GM23338 (cell line): Measurements from ENCODE around the gene UNC13C. TPM values are rescaled to one million over a fixed set of nuclear protein-coding genes. Genes with fewer than 3 reads are reported as not detected.

Source experiments
- ATAC-seq: fragments of 200-7000 bp; cut with Tn5 transposase; 3 replicates; pipeline ENCODE4 v1.9.1; 2020
- DNase-seq: peaks from one replicate; pipeline ENCODE4 v3.0.0-alpha.2; 2015; ENCODE audit warnings: low spot score
- H2AFZ ChIP-seq: fragments of 200-600 bp; sonication (generic); 2 replicates; pipeline ENCODE4 v1.8.0; 2016; ENCODE audit warnings: antibody characterized with exemption, mild to moderate bottlenecking, moderate library complexity
- H3F3A ChIP-seq: fragments of 200-600 bp; sonication (generic); replicated peaks from 2 replicates; pipeline ENCODE4 v1.8.0; 2017; ENCODE audit warnings: antibody characterized with exemption, mixed run types, low read depth
- H3K27ac ChIP-seq: fragments of 200-600 bp; sonication (generic); 2 replicates; pipeline ENCODE4 v1.6.1; 2016; ENCODE audit warnings: low read depth
- H3K27me3 ChIP-seq: fragments of 200-600 bp; sonication (generic); 2 replicates; pipeline ENCODE4 v1.8.0; 2016; ENCODE audit warnings: mild to moderate bottlenecking, mixed run types, moderate library complexity; ENCODE audit not compliant: insufficient read depth
- H3K36me3 ChIP-seq: fragments of 200-600 bp; sonication (generic); 2 replicates; pipeline ENCODE4 v1.8.0; 2016; ENCODE audit warnings: mild to moderate bottlenecking; ENCODE audit not compliant: insufficient read depth
- H3K4me1 ChIP-seq: fragments of 200-600 bp; sonication (generic); 2 replicates; pipeline ENCODE4 v1.8.0; 2016; ENCODE audit warnings: mild to moderate bottlenecking, moderate library complexity; ENCODE audit not compliant: insufficient read depth
- H3K4me2 ChIP-seq: fragments of 200-600 bp; sonication (generic); 2 replicates; pipeline ENCODE4 v1.7.1; 2017; ENCODE audit warnings: mixed run types
- H3K4me3 ChIP-seq: fragments of 200-600 bp; sonication (generic); 2 replicates; pipeline ENCODE4 v1.6.1; 2016; ENCODE audit warnings: mixed run types
- H3K79me2 ChIP-seq: fragments of 200-600 bp; sonication (generic); replicated peaks from 2 replicates; pipeline ENCODE4 v1.8.0; 2017; ENCODE audit warnings: mild to moderate bottlenecking; ENCODE audit not compliant: insufficient read depth
- H3K9me2 ChIP-seq: fragments of 200-600 bp; sonication (generic); 2 replicates; pipeline ENCODE4 v1.8.0; 2017; ENCODE audit not compliant: insufficient read depth
- H4K20me1 ChIP-seq: fragments of 200-600 bp; sonication (generic); replicated peaks from 2 replicates; pipeline ENCODE4 v1.8.0; 2017; ENCODE audit warnings: mild to moderate bottlenecking; ENCODE audit not compliant: insufficient read depth
- H3K27ac Mint-ChIP-seq: 2 replicates; pipeline ENCODE4 v1.8.0; 2020; ENCODE audit warnings: inconsistent platforms, mild to moderate bottlenecking, moderate library complexity, mixed read lengths
- H3K27me3 Mint-ChIP-seq: 3 replicates; pipeline ENCODE4 v1.8.0; 2022; ENCODE audit warnings: low read depth, mild to moderate bottlenecking, moderate library complexity, mixed read lengths, inconsistent platforms; ENCODE audit not compliant: insufficient read depth, poor library complexity
- H3K36me3 Mint-ChIP-seq: 3 replicates; pipeline ENCODE4 v1.8.0; 2021; ENCODE audit warnings: low read depth, mild to moderate bottlenecking, inconsistent platforms, moderate library complexity, mixed read lengths
- H3K4me1 Mint-ChIP-seq: 3 replicates; pipeline ENCODE4 v1.8.0; 2020; ENCODE audit warnings: mild to moderate bottlenecking, inconsistent platforms, mixed read lengths
- H3K4me3 Mint-ChIP-seq: 3 replicates; pipeline ENCODE4 v1.8.0; 2021; ENCODE audit warnings: moderate library complexity, mild to moderate bottlenecking, inconsistent platforms, mixed read lengths
- H3K9me3 Mint-ChIP-seq: 3 replicates; pipeline ENCODE4 v1.8.0; 2020; ENCODE audit warnings: moderate library complexity, mild to moderate bottlenecking, inconsistent platforms, mixed read lengths
- CREB1 ChIP-seq: fragments of 250-450 bp; sonication (Bioruptor Pico); IDR thresholded peaks from 2 replicates; pipeline ENCODE4 v1.5.0; 2020; ENCODE audit warnings: low read depth, mild to moderate bottlenecking, moderate library complexity
- EZH2 ChIP-seq: fragments of 200-600 bp; sonication (generic); IDR thresholded peaks from one replicate; pipeline ENCODE4 v1.8.0; 2017; ENCODE audit warnings: antibody characterized with exemption, mild to moderate bottlenecking, low read depth; ENCODE audit not compliant: unreplicated experiment
- EZH2phosphoT487 ChIP-seq: fragments of 200-600 bp; sonication (generic); IDR thresholded peaks from one replicate; pipeline ENCODE4 v1.8.1; 2018; ENCODE audit warnings: antibody characterized with exemption; ENCODE audit not compliant: unreplicated experiment
- JUNB ChIP-seq: IDR thresholded peaks from one replicate; pipeline ENCODE4 v1.6.1; 2016; ENCODE audit warnings: antibody characterized with exemption; ENCODE audit not compliant: unreplicated experiment
- NANOG ChIP-seq: IDR thresholded peaks from 2 replicates; pipeline ENCODE4 v1.6.1; 2016; ENCODE audit warnings: antibody characterized with exemption, borderline replicate concordance
- POLR2AphosphoS5 ChIP-seq: IDR thresholded peaks from 2 replicates; pipeline ENCODE4 v1.6.1; 2016; ENCODE audit warnings: antibody characterized with exemption, low read depth
- STAT1 ChIP-seq: IDR thresholded peaks from one replicate; pipeline ENCODE4 v1.6.1; 2016; ENCODE audit warnings: antibody characterized with exemption; ENCODE audit not compliant: unreplicated experiment
- ZNF114 ChIP-seq: fragments of 250-450 bp; sonication (Bioruptor Pico); IDR thresholded peaks from 2 replicates; pipeline ENCODE4 v1.5.0; 2020; ENCODE audit warnings: mild to moderate bottlenecking, moderate library complexity
- ZNF331 ChIP-seq: fragments of 250-450 bp; sonication (Bioruptor Pico); IDR thresholded peaks from 2 replicates; pipeline ENCODE4 v1.5.0; 2020; ENCODE audit warnings: low read depth, mild to moderate bottlenecking, moderate library complexity
- polyA plus RNA-seq: library from polyadenylated mRNA; unstranded; fragments of >200 nt; fragmentation: Nextera tagmentation; extraction: Ambion mirVana; gene quantifications from 2 replicates; pipeline ENCODE4 v1.2.1, GENCODE V29; 2016
- total RNA-seq: library from RNA; depleted of rRNA; stranded (reverse); fragments of >200 nt; shearing (Covaris generic); gene quantifications from 2 replicates; pipeline ENCODE4 v1.2.3, GENCODE V29; 2014
- TF ChIP-seq, protein P1 (sequence below): fragments of 250-450 bp; sonication (Bioruptor Pico); IDR thresholded peaks from 2 replicates; pipeline ENCODE4 v1.5.0; 2020; ENCODE audit warnings: mild to moderate bottlenecking, moderate library complexity
- TF ChIP-seq, protein P2 (sequence below), 2 experiments: fragments of 200-600 bp in 1 of 2; sonication (generic) in 1 of 2; conservative IDR thresholded peaks; 2 replicates each; pipeline versions ENCODE4 v1.5.1 to v1.6.1; 2016 to 2017; ENCODE audit warnings: antibody characterized with exemption in 2 of 2, low read depth in 2 of 2, mild to moderate bottlenecking in 2 of 2, moderate library complexity in 1 of 2
- TF ChIP-seq, protein P3 (sequence below): IDR thresholded peaks from one replicate; pipeline ENCODE4 v1.6.1; 2018; ENCODE audit warnings: antibody characterized with exemption; ENCODE audit not compliant: unreplicated experiment
- TF ChIP-seq, protein P4 (sequence below): IDR thresholded peaks from 2 replicates; pipeline ENCODE4 v1.6.1; 2016; ENCODE audit warnings: antibody characterized with exemption

Gene UNC13C
- total and polyA plus RNA-seq, 2 experiments from 2014 or later = 0.03 TPM; not detected in 1

DNA sequence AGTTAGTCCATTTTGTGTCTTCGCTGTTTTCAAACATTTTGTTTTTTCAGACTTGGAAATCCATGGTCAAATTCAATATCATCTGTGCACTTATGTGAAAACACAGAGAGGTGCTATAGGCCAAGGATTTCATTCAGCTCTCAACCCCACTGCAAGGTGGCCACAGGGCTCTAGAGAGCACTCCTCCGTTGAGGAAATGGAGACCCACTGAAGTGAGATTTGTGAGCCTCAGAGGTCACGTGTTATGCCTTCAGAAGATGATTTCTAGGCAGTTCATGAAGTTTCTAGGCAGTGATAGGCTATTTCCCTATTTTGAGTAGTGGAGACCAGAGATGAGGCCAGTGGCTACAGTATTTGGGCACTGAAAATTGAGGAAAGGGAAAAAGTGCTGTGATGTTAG, 88.2 kb downstream of the UNC13C start:
- no peak overlapping the region for H2AFZ ChIP-seq
- no peak overlapping the region for H3K27ac Mint-ChIP-seq

More for the DNA sequence above, 88.2 kb downstream of the UNC13C start:
- Mint-ChIP-seq H3K4me3 (no peak overlapping the region), H3K27me3 (no peaks in the 10 kb centered on the region), H3K9me3 (peaks cover 30% of the 10 kb centered on the region), H3K36me3 (no peaks in the 10 kb centered on the region), H3K4me1 (no peaks in the 10 kb centered on the region)
- H3K9me2 ChIP-seq = no peaks in the 10 kb centered on the region
- DNase-seq (no peak), ATAC-seq (no peak)
- no peaks in the 10 kb centered on the region for H3K27me3 ChIP-seq
- H3K4me2 ChIP-seq = no peak overlapping the region
- H3K36me3 ChIP-seq = peaks cover 6% of the 10 kb centered on the region; the same call in 1 of the 2 replicates
- H3K79me2 ChIP-seq = no peaks in the 10 kb centered on the region
- no peaks in the 10 kb centered on the region for H4K20me1 ChIP-seq
- no peak overlapping the region for H3K4me3 ChIP-seq
- H3K27ac ChIP-seq = no peak overlapping the region
- no peak for TF ChIP-seq STAT1
- TF ChIP-seq, protein P1, sequence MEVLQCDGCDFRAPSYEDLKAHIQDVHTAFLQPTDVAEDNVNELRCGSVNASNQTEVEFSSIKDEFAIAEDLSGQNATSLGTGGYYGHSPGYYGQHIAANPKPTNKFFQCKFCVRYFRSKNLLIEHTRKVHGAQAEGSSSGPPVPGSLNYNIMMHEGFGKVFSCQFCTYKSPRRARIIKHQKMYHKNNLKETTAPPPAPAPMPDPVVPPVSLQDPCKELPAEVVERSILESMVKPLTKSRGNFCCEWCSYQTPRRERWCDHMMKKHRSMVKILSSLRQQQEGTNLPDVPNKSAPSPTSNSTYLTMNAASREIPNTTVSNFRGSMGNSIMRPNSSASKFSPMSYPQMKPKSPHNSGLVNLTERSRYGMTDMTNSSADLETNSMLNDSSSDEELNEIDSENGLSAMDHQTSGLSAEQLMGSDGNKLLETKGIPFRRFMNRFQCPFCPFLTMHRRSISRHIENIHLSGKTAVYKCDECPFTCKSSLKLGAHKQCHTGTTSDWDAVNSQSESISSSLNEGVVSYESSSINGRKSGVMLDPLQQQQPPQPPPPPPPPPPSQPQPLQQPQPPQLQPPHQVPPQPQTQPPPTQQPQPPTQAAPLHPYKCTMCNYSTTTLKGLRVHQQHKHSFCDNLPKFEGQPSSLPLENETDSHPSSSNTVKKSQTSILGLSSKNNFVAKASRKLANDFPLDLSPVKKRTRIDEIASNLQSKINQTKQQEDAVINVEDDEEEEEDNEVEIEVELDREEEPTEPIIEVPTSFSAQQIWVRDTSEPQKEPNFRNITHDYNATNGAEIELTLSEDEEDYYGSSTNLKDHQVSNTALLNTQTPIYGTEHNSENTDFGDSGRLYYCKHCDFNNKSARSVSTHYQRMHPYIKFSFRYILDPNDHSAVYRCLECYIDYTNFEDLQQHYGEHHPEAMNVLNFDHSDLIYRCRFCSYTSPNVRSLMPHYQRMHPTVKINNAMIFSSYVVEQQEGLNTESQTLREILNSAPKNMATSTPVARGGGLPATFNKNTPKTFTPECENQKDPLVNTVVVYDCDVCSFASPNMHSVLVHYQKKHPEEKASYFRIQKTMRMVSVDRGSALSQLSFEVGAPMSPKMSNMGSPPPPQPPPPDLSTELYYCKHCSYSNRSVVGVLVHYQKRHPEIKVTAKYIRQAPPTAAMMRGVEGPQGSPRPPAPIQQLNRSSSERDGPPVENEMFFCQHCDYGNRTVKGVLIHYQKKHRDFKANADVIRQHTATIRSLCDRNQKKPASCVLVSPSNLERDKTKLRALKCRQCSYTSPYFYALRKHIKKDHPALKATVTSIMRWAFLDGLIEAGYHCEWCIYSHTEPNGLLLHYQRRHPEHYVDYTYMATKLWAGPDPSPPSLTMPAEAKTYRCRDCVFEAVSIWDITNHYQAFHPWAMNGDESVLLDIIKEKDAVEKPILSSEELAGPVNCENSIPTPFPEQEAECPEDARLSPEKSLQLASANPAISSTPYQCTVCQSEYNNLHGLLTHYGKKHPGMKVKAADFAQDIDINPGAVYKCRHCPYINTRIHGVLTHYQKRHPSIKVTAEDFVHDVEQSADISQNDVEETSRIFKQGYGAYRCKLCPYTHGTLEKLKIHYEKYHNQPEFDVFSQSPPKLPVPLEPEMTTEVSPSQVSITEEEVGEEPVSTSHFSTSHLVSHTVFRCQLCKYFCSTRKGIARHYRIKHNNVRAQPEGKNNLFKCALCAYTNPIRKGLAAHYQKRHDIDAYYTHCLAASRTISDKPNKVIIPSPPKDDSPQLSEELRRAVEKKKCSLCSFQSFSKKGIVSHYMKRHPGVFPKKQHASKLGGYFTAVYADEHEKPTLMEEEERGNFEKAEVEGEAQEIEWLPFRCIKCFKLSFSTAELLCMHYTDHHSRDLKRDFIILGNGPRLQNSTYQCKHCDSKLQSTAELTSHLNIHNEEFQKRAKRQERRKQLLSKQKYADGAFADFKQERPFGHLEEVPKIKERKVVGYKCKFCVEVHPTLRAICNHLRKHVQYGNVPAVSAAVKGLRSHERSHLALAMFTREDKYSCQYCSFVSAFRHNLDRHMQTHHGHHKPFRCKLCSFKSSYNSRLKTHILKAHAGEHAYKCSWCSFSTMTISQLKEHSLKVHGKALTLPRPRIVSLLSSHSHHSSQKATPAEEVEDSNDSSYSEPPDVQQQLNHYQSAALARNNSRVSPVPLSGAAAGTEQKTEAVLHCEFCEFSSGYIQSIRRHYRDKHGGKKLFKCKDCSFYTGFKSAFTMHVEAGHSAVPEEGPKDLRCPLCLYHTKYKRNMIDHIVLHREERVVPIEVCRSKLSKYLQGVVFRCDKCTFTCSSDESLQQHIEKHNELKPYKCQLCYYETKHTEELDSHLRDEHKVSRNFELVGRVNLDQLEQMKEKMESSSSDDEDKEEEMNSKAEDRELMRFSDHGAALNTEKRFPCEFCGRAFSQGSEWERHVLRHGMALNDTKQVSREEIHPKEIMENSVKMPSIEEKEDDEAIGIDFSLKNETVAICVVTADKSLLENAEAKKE (CRISPR knock-in tag) = no peak
- TF ChIP-seq EZH2 = no peak
- no peak for TF ChIP-seq EZH2phosphoT487
- TF ChIP-seq, protein P2, sequence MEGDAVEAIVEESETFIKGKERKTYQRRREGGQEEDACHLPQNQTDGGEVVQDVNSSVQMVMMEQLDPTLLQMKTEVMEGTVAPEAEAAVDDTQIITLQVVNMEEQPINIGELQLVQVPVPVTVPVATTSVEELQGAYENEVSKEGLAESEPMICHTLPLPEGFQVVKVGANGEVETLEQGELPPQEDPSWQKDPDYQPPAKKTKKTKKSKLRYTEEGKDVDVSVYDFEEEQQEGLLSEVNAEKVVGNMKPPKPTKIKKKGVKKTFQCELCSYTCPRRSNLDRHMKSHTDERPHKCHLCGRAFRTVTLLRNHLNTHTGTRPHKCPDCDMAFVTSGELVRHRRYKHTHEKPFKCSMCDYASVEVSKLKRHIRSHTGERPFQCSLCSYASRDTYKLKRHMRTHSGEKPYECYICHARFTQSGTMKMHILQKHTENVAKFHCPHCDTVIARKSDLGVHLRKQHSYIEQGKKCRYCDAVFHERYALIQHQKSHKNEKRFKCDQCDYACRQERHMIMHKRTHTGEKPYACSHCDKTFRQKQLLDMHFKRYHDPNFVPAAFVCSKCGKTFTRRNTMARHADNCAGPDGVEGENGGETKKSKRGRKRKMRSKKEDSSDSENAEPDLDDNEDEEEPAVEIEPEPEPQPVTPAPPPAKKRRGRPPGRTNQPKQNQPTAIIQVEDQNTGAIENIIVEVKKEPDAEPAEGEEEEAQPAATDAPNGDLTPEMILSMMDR (conservative IDR thresholded peaks at IDR 0.05; ENCODE audit: low read depth in 2 of 2) = no peak
- TF ChIP-seq POLR2AphosphoS5 = no peak
- TF ChIP-seq CREB1 (CRISPR knock-in tag) = no peak
- TF ChIP-seq ZNF114 = no peak
- TF ChIP-seq, protein P3, sequence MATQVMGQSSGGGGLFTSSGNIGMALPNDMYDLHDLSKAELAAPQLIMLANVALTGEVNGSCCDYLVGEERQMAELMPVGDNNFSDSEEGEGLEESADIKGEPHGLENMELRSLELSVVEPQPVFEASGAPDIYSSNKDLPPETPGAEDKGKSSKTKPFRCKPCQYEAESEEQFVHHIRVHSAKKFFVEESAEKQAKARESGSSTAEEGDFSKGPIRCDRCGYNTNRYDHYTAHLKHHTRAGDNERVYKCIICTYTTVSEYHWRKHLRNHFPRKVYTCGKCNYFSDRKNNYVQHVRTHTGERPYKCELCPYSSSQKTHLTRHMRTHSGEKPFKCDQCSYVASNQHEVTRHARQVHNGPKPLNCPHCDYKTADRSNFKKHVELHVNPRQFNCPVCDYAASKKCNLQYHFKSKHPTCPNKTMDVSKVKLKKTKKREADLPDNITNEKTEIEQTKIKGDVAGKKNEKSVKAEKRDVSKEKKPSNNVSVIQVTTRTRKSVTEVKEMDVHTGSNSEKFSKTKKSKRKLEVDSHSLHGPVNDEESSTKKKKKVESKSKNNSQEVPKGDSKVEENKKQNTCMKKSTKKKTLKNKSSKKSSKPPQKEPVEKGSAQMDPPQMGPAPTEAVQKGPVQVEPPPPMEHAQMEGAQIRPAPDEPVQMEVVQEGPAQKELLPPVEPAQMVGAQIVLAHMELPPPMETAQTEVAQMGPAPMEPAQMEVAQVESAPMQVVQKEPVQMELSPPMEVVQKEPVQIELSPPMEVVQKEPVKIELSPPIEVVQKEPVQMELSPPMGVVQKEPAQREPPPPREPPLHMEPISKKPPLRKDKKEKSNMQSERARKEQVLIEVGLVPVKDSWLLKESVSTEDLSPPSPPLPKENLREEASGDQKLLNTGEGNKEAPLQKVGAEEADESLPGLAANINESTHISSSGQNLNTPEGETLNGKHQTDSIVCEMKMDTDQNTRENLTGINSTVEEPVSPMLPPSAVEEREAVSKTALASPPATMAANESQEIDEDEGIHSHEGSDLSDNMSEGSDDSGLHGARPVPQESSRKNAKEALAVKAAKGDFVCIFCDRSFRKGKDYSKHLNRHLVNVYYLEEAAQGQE = no peak
- TF ChIP-seq, protein P4, sequence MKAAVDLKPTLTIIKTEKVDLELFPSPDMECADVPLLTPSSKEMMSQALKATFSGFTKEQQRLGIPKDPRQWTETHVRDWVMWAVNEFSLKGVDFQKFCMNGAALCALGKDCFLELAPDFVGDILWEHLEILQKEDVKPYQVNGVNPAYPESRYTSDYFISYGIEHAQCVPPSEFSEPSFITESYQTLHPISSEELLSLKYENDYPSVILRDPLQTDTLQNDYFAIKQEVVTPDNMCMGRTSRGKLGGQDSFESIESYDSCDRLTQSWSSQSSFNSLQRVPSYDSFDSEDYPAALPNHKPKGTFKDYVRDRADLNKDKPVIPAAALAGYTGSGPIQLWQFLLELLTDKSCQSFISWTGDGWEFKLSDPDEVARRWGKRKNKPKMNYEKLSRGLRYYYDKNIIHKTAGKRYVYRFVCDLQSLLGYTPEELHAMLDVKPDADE = no peak
- no peak for TF ChIP-seq JUNB
- no peak for TF ChIP-seq NANOG
- TF ChIP-seq ZNF331 = no peak
- no peaks in the 10 kb centered on the region for H3F3A ChIP-seq
- no peaks in the 10 kb centered on the region for H3K4me1 ChIP-seq
